Measurements from ENCODE around the gene MAML2.

MAML2 gene

GRCh38 chr11:96072592-96072991 is 270.4 kb downstream of the MAML2 start:
- DNase-seq (ENCODE audit: low spot score), result no peak

- DNase-seq (ENCODE audit: low spot score), result no peak
Measured at GRCh38 chr11:96070453-96070852, 272.5 kb downstream of the MAML2 start.

GRCh38 chr11:96067160-96067559 is 275.8 kb downstream of the MAML2 start:
- DNase-seq (ENCODE audit: low spot score), result no peak

DNA sequence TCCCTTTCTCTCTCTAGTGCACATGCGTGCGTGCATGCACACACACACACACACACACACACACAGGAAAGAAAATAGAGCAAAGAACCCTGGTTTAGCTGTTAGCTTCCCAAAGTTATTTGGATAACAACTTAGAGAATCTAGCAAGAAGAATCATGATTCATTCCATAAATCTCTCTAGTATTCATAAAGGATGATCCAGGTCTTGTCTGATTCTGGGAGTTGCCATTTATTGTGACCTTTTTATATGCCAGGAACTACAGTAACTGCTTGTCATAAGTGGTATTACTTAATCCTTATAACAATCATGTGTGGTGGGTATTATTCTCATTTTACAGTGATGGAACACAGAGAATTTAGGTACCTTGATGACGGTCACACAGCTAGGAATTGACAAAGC is 277.6 kb downstream of the MAML2 start:
- DNase-seq (ENCODE audit: low spot score), result no peak

GRCh38 chr11:96063886-96064285 is 279.1 kb downstream of the MAML2 start:
- DNase-seq (ENCODE audit: low spot score), result no peak

DNA sequence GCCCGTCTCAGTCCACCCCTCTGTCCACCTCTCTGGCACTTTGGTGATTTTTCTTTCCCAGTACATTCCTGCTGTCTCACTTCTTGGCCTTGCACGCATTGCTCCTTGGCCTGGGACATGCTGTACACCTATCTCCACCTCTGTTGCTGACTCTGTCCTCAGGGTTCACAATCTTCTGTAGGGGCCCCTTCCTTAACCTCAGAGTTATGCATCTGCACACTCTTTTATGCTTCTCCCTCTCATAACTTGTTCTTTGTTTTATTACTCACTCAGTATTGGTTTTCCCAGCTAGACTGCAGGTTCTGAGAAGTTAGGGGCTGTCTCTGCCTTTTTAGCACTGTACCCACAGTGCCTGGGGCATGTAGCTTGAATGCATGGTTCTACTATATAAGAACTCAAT is 279.9 kb downstream of the MAML2 start:
- no peak for DNase-seq (ENCODE audit: low spot score)

DNA sequence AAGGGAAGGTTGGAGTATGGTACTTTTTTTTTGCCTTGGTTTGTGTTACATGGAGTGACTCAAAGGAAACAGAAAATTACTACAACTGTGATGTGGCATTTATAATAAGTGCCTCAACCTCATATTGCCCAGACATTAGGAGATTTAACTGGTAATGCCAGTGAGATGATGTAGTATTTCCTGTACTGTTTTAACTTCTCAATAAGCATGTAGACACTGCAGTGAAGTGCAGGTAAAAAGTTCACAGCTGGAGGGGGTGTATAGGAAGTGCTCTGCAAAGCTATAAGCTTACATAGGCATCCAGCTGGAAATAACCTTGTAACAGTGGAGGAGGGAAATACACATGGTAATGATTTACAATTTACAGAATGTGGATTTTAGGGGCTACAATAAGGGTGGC is 280.9 kb downstream of the MAML2 start:
- DNase-seq (ENCODE audit: low spot score), result no peak

- DNase-seq (ENCODE audit: low spot score), result no peak
Measured at GRCh38 chr11:96061730-96062129, 281.3 kb downstream of the MAML2 start.

- no peak for DNase-seq (ENCODE audit: low spot score)
Measured at GRCh38 chr11:96061069-96061468, 281.9 kb downstream of the MAML2 start.

GRCh38 chr11:96057502-96057901 is 285.5 kb downstream of the MAML2 start:
- DNase-seq (ENCODE audit: low spot score), result no peak

GRCh38 chr11:96056576-96056975 is 286.4 kb downstream of the MAML2 start:
- DNase-seq (ENCODE audit: low spot score), result no peak

DNA sequence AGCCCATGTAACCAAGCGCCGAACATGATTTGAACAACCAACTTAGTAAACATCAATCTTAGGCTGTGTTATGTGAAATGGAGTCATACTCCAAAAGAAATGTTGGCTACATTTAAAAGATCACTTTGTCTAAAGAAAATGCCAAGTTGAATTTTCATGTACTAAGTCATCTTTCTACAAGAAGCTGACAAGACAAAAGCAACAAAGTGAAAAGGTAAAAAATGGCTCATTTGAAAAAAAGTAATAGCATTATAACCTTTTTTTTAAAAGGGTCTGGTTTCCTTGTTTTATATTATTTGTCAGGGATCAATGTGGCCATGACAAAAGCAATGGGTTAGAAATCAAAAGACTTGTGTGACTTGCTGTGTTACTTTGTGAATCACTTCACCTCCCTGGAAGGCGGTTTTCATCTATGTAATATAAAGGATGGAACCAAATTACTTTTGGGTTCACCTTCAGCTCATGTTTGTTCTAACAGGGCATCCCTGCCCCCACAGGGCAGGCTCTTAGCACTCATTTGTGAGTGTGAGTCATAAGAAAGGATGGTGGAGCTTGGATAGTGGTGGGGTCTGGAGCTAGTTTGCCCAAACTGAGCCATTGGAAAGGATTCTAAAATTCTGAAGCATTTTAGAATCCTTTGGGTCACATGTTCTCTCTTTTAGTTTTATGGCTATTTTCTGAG is 287.1 kb downstream of the MAML2 start:
- no peak for DNase-seq (ENCODE audit: low spot score)

- peak; percentile 39 for DNase-seq (ENCODE audit: low spot score)
Measured at GRCh38 chr11:96054870-96055705, 287.9 kb downstream of the MAML2 start.

- DNase-seq (ENCODE audit: low spot score), result no peak
Measured at GRCh38 chr11:96052921-96053651, 289.9 kb downstream of the MAML2 start.

DNA sequence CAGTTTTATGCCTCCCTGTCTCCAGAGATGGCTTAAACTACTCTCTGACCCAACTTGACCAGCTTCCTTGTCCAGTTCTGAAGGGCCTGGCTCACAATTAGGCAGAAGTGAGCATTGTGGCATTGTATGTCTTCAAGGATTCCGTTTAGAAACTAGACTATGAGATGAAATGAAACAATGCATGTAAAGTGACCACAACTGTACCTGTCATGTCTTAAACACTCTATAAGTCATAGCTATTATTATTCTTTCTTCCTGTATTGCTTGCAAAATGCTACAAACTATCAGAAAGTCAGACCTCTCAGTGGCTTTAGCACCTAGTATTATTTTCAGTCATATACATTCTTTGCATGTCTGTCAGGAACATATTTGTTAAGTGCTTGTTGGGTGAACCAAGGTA is 291.2 kb downstream of the MAML2 start:
- DNase-seq (ENCODE audit: low spot score), result no peak

DNA sequence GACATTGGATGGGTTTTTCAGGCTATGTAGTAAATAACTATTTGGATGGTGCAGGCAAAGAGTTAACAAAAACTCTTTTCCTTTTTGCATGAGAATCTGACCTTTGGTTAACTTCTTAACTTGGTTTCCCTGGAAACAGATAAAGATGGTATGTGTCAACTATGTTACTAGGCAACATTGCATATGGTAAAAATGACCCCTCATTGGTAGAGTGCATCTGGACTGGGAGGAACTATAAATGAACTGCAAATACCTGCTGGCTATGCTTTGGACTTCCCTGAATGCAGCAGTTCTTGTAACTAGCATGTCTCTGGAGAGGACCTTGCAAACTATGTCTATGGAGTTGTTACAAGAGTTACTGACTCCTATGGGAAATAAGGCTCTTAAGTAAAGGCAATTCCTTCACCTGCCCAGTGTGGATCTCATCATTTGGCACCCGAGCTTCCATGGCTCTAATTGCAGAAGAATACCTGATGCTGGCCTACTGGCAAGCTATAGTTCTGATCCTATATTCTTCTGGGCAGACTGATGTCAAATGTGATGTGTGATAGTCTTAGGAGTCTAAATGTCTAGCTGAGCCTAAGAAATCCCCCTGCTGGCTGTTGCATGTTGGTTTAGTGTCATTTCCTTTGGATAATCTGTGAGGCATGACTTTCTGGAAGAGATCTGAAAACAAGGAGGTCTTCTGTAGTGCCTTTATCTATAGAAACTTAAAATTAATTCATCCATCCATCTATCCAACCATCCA is 292.4 kb downstream of the MAML2 start:
- no peak for DNase-seq (ENCODE audit: low spot score)

DNA sequence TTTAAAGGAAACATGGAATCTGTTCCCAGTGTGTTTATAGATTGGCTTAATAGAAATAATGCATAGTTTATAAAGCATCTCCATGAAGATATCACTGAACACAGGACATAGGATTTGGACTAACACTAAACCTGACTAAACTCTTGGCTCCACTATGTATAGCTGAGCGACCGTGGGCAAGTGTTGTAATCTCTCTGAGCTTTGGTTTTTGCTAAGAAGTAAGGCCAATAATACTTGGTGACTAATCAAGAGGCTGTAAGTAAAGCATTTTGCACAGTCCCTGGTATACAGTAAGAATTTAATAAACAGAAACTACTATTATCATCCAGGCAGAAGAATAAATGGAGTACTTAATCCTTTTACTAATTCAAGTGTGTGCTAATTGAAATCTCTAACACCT is 293.6 kb downstream of the MAML2 start:
- DNase-seq (ENCODE audit: low spot score), result no peak

GRCh38 chr11:96045622-96046456 is 297.2 kb downstream of the MAML2 start:
- peak; percentile 77 for DNase-seq (ENCODE audit: low spot score)

GRCh38 chr11:96044747-96045146 is 298.2 kb downstream of the MAML2 start:
- DNase-seq (ENCODE audit: low spot score), result no peak

DNA sequence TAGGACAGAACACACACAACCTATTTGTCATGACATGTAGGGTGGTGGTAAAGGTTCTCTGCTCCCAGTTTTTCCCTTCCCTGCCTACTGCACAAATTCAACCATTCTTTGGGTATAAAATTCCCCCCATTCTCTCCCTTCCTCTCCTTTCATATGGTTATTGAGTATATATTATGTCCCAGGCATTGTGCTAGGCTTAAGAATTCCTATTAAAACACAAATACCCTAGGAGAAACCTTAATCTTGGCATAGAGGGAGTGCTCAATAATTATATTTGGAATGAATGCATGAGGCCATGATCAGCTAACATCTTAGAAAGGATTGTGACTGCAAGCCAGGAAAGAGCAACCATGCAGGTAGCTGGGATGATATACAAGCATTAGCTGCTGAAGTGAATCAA is 298.7 kb downstream of the MAML2 start:
- no peak for DNase-seq (ENCODE audit: low spot score)

GRCh38 chr11:96043291-96043690 is 299.7 kb downstream of the MAML2 start:
- DNase-seq (ENCODE audit: low spot score), result no peak
